Transverse colon (tissue), 3 donors: ENCODE results near the gene TMEM163.
"Not testable (repeated sequence)": the region's sequence is repeated elsewhere in the genome, so short reads cannot be mapped to it uniquely, and the experiment has no call there.

Experiments
- EP300 ChIP-seq: sonication (generic); formaldehyde crosslinking; IDR thresholded peaks from one replicate; pipeline ENCODE4 v1.6.1; 2017; ENCODE audit warnings: antibody characterized with exemption, low read depth
- POLR2A ChIP-seq: fragments of 450-650 bp; IDR thresholded peaks from one replicate; pipeline ENCODE4 v1.6.1; 2016; ENCODE audit warnings: antibody characterized with exemption, mild to moderate bottlenecking, moderate library complexity
- TF ChIP-seq, protein P1 (sequence below), 5 experiments: fragments of 200-600 bp in 3 of 5; fragments of 450-650 bp in 2 of 5; sonication (generic) in 3 of 5; IDR thresholded peaks; 1 replicate in 2 of 5; 2 replicates in 3 of 5; pipeline ENCODE4 v1.5.1; 2016 to 2017; ENCODE audit warnings: antibody characterized with exemption in 5 of 5, inconsistent platforms in 3 of 5, mild to moderate bottlenecking in 2 of 5, moderate library complexity in 1 of 5

GRCh38 chr2:134507159-134507558 lies 211.6 kb downstream of the TMEM163 start:
- TF ChIP-seq, protein P1, sequence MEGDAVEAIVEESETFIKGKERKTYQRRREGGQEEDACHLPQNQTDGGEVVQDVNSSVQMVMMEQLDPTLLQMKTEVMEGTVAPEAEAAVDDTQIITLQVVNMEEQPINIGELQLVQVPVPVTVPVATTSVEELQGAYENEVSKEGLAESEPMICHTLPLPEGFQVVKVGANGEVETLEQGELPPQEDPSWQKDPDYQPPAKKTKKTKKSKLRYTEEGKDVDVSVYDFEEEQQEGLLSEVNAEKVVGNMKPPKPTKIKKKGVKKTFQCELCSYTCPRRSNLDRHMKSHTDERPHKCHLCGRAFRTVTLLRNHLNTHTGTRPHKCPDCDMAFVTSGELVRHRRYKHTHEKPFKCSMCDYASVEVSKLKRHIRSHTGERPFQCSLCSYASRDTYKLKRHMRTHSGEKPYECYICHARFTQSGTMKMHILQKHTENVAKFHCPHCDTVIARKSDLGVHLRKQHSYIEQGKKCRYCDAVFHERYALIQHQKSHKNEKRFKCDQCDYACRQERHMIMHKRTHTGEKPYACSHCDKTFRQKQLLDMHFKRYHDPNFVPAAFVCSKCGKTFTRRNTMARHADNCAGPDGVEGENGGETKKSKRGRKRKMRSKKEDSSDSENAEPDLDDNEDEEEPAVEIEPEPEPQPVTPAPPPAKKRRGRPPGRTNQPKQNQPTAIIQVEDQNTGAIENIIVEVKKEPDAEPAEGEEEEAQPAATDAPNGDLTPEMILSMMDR (IDR thresholded peaks at IDR 0.05): not testable (repeated sequence)
- not testable (repeated sequence) for TF ChIP-seq EP300, POLR2A
